Hepatic stellate cell (primary cell): Measurements from ENCODE around the gene EMC7.
A peak's percentile ranks its signal among the peaks of the same experiment; 100 is the strongest.
"Not testable (repeated sequence)": the region's sequence is repeated elsewhere in the genome, so short reads cannot be mapped to it uniquely, and the experiment has no call there.

Experiments
- DNase-seq: peaks from one replicate; pipeline ENCODE4 v3.0.0; 2011; ENCODE audit warnings: low spot score

EMC7 gene

DNA sequence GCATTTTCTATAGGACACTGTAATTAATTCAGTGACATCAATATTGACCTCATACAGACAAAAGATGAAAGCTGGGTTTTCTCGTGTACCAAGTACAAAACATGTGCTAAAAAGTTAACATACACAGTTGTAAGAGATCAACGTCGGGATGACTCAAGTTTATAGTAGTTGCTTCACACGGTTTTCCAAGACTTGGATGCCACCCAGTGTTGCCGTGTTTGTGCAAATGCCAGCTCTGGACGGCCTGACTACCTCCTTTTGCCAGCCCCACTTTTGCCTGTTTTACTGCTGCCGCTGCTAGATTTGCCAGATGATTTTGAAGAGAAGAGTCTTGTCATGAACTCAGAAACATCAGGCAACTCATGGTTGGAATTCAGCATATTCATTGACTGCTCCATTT is 17.6 kb downstream of the EMC7 start:
- DNase-seq = no peak

DNA sequence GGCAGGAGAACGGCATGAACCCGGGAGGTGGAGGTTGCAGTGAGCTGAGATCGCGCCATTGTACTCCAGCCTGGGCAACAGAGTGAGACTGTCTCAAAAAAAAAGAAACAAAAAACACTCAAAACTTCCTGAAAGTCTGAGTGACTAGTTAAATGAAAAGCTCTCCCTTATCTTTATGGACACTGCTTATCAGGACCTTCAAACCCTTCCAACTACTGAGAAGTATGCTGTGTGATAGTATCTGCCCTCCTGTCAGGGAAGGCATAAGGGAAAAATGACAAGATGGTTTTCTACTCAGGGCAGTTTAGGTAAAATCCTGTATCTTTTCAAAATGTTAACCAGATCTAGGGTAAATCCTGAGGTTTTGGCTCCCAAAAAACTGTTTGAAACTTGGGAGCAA is 21.8 kb downstream of the EMC7 start:
- no peak for DNase-seq

- DNase-seq = no peak
Observed at GRCh38 chr15:34078900-34079299, 22.8 kb downstream of the EMC7 start.

DNA sequence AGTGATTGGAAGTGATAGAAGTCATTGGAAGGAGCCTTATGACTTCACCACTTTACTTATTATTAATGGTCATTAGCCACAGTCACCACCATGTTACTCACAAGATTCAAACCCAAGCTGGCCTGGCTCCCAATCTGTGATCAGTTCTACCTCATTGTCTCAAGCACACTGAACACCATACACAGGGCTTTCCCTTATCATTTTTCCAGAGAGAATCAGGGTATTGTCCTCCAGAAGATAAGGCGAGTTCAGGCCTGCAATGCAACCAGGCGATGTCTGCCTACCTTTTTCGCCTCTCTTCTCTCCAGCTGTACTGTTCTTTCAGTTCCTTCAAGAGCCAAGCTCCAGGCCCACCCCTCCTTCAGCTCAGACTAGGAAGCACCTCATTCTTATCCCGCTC is 24.9 kb downstream of the EMC7 start:
- no peak for DNase-seq

DNA sequence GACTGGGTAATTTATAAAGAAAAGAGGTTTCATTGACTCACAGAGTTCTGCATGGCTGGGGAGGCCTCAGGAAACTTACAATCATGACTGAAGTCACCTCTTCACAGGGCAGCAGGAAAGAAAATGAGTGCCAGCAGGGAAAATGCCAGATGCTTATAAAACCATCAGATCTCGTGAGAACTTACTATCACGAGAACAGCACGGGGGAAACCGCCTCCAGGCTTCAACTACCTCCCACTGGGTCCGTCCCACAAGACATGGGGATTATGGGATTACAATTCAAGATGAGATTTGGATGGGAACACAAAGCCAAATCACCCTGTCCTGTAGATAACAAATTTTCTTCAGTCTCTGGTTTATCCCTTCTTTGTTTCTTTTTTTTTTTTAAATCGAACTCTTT is 31.7 kb downstream of the EMC7 start:
- no peak for DNase-seq

GRCh38 chr15:34065941-34066340 is 35.7 kb downstream of the EMC7 start:
- no peak for DNase-seq

DNA sequence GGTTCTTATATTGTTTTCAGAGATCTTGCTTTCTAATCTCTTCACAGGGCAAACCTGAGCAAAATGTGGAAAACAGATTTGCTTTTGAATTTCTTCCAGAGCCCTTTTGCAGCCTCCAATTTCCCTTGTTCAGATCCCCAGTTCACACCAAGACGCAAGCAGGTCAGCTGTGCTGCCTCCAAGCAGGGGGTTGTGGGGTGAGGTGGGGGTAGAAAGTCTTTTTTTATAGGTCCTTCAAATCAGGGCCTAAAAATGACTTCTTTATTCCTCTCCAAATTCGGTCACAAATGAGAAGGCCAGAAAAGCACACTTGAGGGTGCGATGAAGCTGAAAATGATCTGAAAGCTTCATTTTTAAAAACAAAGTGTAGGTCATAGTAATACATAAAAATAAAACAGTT is 36.4 kb downstream of the EMC7 start:
- DNase-seq = no peak

- DNase-seq = no peak
Observed at GRCh38 chr15:34064438-34064837, 37.2 kb downstream of the EMC7 start.

GRCh38 chr15:34059946-34060345 is 41.7 kb downstream of the EMC7 start:
- no peak for DNase-seq

DNA sequence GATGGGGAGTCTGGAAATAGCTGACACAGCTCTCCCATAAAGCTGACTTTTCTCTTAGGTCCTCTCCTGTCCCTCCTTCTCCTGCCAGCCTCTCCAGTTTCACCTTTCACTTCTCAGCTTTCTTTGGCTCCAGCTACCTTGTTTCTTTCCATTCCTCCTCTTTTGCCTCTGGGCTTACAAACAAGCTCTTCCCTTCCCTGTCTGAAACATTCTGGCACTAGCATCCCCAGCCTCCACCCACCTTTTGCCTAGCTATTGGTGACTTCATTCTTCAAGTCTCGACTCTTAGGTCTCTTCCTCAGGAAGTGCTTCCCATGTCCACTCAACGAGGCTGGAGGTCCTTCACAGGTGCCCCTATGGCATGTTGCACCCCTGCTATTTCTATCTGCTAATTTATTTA is 42.2 kb downstream of the EMC7 start:
- DNase-seq = no peak

- no peak for DNase-seq
Observed at GRCh38 chr15:34056911-34057310, 44.8 kb downstream of the EMC7 start.

DNA sequence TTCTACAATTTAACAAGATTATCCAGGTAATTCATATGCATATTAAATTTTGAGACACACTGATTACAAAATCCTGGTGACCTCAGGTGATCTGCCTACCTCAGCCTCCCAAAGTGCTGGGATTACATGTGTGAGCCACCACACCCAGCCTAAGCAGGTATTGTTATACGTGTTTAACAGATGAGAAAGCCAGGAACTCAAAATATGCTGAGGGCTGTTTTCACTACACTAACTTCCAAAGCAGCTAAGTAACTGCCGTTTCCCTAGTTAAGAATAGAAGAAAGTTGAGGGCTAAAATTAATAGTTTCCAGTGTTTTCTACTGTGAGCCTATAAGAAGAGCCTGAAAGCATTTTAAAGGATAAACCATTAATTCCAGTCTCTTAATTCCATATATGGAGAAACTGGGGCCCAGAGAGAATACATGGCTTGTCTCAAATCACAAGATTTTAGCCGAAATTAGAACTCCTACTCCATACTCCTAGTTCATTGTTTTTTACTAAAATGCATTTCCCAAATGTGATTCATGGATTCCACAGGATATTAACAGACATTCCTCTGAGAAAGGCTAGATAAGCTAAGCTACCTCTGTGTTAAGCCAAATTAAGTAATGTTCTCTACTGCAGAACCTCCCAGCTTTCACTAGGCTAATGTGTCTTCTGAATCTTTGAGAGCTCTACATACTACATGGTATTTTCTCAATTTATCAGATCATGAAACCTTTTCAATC is 45.6 kb downstream of the EMC7 start:
- DNase-seq = peak; percentile 64

GRCh38 chr15:34054081-34054707 is 47.5 kb downstream of the EMC7 start:
- DNase-seq = no peak

DNA sequence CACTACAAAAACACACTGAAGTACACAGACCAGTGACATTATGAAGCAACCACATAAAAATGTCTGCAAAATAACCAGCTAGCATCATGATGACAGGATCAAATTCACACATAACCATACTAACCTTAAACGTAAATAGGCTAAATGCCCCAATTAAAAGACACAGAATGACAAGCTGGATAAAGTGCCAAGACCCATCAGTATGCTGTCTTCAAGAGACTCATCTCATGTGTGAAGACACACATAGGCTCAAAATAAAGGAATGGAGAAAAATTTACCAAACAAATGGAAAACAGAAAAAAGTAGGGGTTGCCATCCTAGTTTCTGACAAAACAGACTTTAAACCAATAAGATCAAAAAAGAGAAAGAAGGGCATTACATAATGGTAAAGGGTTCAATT is 51.3 kb downstream of the EMC7 start:
- DNase-seq = not testable (repeated sequence)

DNA sequence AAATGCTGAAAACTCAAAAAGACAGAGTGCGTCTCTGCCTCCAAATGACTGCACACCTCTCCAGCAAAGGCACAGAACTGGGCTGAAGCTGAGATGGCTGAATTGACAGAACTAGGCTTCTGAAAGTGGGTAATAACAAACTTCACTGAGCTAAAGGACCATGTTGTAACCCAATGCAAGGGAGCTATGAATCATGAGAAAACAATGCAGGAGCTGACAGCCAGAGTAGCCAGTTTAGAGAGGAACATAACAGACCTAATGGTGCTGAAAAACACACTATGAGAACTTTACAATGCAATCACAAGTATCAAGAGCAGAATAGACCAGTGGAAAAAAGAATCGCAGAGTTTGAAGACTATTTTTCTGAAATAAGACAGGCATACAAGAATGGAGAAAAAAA is 52.5 kb downstream of the EMC7 start:
- no peak for DNase-seq

DNA sequence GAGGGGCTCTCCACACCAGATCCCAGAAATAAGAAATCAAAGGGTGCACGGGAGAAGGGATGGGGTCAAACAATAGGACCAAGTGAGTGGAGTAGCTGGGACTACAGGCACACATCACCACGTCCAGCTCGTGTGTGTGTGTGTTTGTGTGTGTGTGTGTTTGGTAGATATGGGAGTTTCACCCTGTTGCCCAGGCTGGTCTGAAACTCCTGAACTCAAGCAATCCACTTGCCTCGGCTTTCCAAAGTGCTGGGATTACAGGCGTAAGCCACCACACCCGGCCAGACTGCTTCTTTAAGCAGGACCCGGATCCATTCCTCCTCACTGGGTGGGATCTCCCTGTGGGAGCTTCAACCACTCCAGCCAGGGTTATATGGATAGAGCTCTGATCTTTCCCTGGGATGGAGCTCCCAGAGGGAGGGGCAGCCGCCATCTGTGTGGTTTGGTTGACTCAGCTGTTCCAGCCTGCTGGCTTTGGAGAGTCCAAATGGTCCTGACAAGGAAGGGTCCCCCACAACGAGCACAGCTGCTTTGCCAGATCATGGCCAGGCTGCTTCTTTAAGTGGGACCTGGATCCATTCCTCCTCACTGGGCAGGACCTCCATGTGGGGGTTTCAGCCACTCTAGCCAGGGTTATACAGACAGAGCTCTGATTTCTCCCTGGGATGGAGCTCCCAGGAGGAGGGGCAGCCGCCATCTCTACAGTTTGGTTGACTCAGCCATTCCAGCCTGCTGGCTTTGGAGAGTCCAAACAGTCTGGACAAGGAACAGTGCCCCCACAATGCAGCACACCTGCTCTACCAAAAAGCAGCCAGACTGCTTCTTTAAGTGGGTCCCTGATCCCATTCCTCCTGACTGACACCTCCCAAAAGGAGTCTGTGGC is 53.5 kb downstream of the EMC7 start:
- DNase-seq = no peak

GRCh38 chr15:34046471-34047145 is 55.1 kb downstream of the EMC7 start:
- DNase-seq = no peak

GRCh38 chr15:34043813-34044212 is 57.8 kb downstream of the EMC7 start:
- DNase-seq = no peak

DNA sequence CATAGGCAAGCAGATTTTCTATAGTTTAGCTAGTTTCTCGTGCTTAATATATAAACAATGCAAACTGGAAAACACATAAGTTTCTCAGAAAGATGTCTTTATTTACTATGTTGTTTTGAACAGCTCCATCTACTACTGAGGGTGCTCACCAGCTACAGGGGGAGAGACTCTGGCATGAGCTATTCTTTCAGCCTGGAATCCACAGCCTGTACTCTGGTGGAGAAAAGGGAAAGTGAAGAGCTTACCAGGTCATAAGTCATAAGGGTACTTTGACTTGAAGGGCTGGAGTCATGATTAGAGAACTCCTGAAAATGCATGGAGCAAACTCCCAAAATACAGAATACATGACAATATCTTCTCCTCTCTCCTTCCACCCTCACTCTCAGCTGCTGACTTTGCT is 58.3 kb downstream of the EMC7 start:
- DNase-seq = peak; percentile 22

DNA sequence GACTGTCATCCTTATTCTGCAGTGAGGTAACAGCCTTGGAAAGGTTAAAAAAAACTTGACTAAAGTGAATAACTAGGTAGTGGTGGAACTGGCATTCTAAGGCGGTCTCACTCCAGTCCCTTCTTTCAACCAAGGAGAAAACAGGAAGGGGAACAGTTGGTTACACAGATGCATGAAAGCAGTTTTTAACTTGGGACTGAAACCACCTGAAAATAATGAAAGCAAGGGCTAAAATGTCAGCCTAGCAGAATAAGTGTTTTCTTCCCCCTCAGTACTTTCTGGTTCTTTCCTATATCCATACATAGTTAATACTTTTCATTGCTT is 61.9 kb downstream of the EMC7 start:
- no peak for DNase-seq

DNA sequence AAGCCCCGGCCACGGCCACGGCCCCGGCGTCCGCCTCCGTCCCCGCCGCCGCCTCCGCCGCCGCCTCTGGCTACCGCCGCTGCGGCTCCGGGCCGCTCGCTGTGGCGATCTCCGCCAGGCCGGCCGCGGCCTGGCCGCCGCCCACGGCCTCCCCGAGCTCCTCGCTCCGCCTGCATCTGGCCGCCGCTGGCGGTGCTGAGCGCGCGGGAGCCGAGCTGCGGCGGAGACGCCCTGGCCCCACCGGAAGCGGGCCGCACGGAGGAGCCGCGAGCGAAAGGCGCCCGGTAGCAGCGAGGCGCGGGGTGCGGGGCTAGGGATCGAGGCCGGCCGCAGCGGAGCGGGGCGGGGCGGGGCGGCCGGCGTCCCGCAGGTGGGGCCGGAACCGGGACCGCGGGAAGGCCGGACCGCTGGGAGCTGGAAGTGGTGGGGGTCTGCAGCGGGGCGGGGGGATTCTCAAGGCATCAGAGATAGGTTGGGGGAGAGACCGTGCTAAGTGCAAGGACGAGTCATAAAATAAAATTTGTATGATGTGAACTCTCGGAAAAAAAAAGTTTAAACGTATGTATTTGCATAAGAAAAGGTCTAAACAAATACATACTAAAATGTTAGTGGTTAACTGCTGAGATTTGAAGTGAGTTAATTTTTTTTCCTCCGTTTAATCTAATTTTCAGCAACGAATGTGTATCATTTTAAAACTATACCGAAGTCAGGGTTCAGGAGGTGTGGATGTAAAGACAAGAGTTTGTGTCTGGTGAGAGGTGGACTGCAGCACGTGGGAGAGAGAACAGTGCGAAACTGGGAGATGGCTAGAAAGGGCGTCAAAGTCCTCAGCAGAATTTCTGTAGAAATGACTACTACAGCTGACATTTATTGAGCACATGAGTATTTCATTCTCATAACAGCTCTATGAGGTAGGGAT is 62.5 kb downstream of the EMC7 start, which contains the start of gene AVEN:
TSS of gene AVEN (minus strand) at position 334 of the 919 bp plus-strand sequence. CDS start at position 176, 158 bp downstream.
- peak; percentile 36 for DNase-seq
